Hepatocyte (in vitro differentiated cells): ENCODE measurements around the gene MARK1.

ENCODE experiments used
- EZH2 ChIP-seq: fragments of 200-600 bp; sonication (generic); IDR thresholded peaks from 2 replicates; pipeline ENCODE4 v1.6.1; 2016; ENCODE audit warnings: antibody characterized with exemption, mild to moderate bottlenecking, borderline replicate concordance
- EZH2phosphoT487 ChIP-seq: fragments of 200-600 bp; sonication (generic); IDR thresholded peaks from one replicate; pipeline ENCODE4 v1.6.1; 2018; ENCODE audit warnings: antibody characterized with exemption, mild to moderate bottlenecking, low read depth, moderate library complexity; ENCODE audit not compliant: unreplicated experiment, severe bottlenecking

- TF ChIP-seq EZH2phosphoT487 (no peak), EZH2 (no peak)
Observed at GRCh38 chr1:220498188-220498587, 29.7 kb upstream of the MARK1 start.
